ENCODE measurements around the gene KCTD2.
"Not testable (repeated sequence)": the region's sequence is repeated elsewhere in the genome, so short reads cannot be mapped to it uniquely, and the experiment has no call there.

Gene KCTD2

DNA sequence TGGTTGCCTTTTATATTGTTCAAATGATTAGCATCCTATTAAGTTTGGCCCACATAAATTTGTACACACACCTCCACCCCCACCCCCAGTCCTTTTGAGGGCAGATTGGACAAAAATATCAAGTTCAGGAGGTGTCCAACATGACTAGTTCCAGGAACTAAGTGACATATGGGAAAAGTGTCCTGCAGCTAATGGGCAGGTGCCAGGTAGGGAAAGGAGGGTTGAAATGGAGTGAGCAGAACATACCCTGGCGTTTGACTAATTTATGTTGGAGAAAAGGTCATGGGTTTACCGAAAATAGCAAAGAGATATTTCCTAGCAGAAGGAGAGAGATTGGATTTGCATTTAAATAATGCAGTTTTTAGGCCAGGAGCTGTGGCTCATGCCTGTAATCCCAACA is 4.9 kb downstream of the KCTD2 start:
- DNase-seq = no peak

DNA sequence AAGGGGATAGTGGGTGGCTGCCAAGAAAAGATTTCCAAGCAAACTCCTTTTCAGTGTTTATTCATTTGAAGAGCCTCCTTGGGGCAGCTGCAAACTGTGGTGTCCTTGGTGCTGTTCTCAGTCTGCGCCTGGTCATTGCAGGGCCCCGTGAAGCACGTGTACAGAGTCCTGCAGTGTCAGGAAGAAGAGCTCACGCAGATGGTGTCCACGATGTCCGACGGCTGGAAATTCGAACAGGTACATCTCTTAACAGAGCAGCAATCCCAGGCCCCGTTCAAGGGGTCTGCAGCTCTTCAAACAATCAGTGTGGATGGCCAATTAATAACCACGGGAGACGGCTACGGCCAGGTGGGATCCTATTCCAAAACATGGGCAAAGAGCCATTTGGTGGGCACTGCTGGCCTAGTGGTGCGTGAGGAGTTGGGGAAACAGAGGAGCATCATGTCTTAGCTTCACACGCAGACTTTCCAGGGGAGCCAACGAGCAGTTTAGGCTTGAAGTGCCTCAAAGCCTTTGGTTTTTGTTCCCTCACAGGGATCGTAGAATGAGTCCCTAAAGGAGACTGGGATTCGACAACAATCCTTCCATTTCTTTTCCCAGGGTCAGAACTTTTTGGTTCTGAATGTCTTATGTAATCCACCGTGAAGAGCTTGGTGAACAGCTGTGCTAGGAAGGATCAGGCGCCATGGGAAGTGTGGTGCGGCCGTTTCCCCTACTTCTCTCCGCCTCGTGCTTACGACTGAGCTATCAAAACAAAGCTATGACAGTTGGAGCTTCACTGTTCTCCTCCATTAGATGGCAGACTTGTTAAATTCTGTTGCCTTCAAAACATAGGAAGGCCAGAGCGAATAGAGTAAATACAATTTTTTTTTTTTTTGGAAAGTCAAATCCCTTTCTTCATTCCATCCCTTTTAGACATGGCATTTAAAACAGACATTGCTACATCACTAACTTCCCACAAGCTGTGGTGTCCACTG is 12.6 kb downstream of the KCTD2 start:
- no peak for DNase-seq

DNA sequence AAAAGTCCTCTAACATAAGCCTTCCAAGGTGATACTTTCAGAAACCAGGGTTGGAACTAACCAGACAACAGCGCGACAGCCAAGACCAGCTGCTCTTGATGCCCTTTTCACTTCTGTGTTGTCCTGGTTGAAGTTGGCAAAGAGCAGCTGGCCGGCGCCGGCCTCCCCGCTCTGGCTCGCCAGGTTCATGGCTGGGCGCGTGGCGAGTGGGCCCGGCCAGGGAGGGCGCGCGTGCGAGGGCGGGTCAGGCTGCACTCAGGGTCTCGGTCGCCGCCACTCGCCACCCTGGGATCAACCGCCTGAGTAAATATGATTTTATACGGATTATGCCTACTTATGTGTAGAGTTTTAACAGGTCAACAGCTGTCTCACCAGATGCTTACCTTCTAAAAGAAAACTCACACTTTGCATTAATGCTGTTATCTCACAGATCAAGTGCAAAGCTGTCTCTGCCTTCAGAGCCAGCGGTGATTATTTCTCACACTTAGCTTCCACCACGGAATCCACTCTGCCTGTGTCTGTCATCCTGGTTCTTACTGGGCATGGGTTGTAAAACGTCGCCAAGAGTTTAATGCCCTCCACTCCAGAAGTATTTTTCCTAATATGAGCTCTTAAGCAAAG is 13.5 kb downstream of the KCTD2 start:
- no peak for DNase-seq

DNA sequence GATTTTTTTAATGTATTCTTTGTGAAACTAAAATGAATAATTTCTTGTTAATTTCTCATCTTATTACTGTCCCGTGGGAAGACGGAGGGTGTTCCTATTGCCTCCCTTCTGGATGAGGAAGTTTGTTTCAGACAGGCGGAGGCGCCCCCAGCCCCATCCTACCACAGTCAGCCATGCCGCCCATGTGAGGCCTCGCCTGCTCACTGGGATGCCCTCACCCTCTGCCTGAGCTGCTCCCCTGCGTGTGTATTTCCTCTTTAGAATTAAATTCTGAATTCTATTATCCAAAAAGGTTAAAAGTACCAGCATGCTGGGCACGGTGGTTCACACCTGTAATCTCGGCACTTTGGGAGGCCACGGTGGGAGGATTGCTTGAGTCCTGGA is 14.0 kb downstream of the KCTD2 start:
- no peak for DNase-seq

DNA sequence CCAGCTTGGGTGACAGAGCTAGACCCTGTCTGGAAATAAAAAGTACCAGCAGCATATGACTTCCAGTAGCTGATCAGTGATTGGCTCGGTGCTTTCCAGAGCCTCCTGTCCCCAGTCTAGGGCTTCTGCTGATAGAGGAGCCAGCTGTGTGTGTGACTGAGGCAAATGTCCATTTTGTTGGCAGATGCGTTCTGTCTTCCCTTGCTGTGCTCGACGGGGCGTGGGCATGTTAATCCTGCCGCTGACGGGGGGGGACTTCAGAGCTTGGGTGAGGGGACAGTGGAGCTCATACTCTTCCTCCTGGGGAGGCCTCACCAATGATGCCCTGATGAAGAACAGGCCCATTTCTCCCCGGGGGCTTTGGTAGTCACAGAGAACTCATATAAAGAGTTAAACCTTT is 14.6 kb downstream of the KCTD2 start:
- DNase-seq = no peak

DNA sequence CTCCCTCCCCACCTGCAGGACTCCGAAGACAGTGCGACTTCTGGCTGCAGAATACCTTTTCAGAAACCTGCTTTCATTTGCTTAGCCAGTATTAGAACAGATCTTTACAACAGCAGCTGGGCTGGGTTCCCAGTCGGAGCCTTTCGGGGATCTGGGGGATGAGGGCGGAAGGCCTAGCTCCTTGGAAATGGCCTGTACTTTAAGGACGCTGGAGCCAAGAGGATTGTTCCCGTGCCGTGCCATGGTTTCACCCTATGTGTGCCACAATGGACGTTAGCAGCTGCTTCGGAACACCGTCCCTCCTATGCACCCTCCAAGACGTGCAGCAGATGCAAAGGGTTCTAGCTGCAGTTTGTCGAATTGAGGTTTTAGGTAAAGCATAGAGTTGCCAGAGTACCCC is 16.2 kb downstream of the KCTD2 start:
- no peak for DNase-seq

DNA sequence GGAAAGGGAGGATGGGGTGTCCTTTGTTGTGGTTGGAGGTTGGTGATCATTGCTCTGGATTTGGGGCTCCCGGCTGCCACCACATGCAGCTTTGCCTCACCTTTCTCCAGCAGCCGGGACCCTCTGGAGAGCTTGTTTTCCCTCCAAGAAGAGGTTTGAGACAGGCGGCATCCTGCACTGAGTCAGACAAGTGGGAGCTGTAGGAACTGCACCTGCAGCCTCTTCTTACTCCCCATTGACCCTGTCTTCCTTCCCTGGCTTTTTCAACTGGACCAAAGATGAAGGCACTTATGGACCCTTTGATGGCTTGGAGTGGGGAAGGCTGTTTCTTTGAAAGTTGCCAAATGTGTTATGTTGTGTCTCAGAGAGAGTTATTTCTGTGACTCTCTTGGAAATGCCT is 16.6 kb downstream of the KCTD2 start:
- DNase-seq = no peak

DNA sequence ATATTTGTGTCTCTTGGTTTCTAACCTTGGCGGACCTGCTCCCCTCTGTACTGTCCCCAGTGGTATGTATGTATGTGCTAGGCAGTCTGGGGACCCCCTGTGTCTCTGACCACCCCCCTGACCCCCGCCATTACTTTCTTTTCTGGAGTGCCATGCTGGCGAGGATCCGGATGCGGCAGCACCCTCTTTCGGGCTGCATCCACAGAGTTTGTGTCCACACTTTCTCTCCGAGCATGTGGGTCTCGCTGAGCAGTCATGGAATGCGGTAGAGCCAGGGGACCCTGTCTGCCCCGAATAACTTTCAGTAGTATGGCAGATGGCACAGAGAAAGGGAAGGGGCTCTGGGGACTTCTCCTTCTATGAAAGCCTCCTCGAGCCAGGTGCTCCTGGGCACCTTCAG is 17.0 kb downstream of the KCTD2 start:
- no peak for DNase-seq

DNA sequence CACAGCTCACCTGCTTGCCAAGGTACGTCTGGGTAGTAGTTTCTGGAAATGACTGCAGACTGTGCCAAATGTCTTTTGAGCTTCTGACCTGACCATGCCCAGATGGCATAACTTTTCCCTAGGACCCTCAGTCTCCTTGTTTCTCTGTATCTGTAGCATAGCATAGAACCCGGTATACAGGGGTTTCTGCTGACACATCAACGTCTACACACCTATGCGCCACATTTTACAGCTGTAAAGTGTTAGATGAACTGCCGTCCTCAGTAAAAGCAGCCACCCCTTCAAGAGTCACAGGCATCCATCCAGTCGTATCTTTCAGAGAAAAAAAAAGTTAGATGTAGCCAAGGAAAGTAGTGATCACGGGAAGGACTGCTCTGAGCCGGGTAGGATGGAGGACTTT is 17.4 kb downstream of the KCTD2 start:
- no peak for DNase-seq

DNA sequence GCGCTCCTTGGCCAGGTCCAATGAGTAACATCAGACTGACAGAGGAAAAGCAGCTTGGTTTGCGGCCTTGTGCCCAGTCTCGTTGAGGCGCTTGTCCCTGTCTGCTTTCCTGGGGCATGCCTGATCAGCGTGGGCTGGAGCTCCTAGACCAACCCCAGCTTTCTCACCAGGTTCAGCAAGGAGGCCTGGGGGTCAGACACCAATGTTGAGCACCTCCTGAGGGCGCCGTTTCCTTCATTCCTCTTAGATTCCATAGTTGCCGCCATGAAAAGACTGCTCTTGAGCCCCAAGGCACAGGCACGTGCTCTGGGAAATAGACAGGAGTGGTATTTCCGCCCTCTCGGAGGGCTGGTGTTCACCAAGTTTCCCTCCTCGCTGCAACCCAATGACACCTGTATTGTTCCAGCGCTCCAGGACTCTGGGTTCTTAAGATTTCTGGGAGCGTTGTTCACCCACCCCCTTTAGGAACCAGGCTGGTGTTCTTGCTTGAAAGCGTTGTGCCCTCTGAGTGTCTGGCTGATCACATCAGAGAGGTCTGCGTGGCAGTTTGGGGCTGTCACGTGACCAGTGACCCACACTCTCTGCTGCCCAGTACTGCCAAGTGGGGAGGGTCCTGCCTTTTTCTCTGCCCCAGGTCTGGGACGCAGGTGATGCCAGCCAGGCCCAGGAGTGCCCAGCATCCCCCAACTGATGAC is 18.0 kb downstream of the KCTD2 start:
- no peak for DNase-seq

DNA sequence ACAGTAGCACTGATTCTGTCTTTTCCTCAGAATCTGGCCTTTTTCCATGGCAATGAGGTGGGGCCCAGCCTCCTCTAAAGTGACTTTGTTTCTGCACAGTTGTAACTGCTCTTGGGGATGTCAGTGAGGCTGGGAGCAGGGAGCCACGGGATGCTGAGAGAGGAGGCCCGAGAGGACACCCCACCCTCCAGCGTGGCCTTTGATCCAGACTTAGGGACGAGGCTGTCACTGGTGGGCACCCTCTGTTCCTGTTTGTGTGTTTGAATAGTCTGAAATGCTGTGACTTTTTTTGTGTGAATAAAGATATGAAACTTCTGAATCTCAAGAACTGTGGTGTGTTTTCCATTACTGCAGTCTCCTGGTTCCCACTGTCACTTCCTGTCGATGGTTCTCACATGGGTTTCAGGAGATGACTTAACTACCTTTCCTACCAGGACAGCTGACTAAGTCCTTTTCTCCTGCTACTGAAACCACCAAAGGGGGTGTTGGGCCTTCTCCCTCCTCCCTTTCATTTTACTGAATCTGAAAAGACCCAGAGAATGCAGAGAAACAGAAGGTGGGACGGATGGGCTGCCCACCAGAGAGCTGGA is 18.6 kb downstream of the KCTD2 start:
- no peak for DNase-seq

DNA sequence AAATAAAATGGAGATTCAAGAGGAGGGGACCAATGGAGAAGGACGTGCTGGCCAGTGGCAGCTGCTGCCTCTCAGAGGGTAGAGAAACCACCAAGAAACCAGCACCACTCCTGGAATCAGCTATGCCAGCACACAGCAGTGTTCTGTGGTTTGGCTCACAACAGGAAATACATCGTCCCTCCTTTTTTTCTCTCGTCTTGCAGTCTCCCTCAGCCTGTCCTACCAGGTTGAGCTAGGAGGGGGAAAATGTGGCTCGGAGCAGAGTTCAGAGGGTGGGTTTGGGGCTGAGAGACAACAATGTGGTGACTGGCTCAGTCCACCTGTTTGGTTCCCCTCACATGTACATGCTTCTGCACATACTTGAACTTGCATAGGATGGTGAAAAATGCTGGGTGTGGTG is 20.8 kb downstream of the KCTD2 start:
- no peak for DNase-seq

DNA sequence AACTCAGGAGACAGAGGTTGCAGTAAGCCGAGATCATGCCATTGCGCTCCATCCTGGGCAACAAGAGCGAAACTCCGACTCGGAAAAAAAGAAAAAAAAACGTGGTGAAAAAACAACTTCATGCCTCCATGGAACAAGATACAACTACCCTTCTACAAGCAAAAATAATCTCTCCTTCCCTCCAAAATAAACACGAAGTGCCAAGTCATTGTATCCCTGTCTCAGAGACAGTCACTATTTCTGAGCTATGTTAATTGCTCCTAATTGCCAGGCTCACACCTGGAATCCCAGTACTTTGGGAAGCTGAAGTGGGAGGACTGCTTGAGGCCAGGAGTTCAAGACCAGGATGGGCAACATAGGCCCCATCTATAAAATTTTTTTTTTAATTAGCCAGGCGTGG is 21.7 kb downstream of the KCTD2 start:
- DNase-seq = no peak

DNA sequence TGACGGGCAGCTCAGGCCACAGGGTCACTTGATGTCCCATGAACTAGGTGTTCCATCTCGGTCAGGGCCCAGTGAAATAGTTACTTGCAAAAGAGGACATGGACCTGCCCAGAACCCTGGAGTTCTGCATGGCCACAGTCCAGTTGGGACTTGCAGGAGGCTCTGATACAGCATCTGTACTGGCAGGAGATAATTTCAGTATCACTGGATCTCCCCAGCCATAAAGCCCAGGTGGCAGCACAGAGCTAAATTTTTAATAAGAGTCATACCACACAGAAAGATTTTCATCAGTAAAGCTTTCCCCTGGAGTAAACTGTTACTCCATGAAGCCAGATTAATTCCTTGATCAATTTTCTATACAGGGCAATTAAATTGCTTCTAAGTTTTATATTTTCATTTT is 22.8 kb downstream of the KCTD2 start:
- no peak for DNase-seq

DNA sequence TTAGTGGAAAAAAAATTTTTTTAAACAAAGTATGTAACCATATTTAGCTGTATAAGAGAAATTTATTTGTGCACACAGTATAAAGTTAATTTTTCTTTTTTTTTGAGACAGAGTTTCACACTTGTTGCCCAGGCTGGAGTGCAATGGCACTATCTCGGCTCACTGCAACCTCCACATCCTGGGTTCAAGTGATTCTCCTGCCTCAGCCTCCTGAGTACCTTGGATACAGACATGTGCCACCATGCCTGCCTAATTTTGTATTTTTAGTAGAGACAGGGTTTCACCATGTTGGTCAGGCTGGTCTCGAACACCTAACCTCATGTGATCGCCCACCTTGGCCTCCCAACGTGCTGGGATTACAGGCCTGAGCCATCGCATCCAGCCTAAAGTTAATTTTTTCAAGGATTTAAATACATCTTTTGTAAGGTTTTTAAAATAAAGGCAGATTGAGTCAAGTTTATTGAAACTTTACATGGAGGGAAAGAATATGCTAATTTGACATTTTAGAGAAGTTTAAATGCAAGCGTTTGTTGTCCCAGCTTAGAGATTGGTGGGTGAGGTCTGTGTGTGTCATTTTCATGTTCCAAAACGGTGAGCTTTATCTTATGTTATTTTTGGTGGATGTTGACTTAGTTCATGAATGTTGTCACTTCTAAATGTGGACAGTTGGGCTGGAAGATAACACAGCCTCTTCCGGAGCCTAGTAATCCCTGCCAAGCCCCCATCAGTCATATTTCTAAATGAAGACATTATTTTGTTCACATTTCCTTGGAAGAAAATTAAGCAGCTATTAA is 24.6 kb downstream of the KCTD2 start:
- DNase-seq = not testable (repeated sequence)

DNA sequence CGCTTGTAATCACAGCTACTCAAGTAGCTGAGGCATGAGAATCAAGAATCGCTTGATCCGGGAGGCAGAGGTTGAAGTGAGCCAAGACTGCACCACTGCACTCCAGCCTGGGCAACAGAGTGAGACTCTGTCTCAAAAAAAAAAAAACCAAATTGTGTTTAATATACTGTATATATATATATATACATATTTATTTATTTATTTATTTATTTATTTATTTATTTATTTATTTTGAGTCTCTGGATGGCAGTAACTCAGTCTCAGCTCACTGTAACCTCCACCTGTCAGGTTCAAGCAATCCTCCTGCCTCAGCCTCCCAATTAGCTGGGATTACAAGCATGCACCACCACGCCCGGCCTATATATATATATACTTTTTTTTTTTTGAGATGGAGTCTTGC is 25.9 kb downstream of the KCTD2 start:
- DNase-seq = not testable (repeated sequence)

DNA sequence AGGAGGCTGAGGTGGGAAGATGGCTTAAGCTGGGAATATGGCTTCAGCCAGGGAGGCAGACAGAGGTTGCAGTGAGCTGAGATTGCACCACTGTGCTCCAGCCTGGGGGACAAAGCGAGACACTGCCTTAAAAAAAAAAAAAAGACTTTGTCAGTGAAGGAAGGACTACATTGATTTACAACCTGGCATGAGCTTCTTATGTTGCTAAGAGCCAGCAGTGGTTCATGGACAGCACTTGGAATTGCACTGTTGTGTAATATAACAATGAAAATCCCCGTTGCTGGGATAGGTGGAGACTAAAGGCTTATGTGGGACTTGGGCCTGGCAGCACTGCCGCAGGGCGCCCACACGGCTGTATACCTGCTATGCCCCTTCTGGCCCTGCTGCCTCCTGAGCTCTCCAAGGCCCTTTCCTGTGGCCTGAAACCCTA is 26.6 kb downstream of the KCTD2 start:
- no peak for DNase-seq

DNA sequence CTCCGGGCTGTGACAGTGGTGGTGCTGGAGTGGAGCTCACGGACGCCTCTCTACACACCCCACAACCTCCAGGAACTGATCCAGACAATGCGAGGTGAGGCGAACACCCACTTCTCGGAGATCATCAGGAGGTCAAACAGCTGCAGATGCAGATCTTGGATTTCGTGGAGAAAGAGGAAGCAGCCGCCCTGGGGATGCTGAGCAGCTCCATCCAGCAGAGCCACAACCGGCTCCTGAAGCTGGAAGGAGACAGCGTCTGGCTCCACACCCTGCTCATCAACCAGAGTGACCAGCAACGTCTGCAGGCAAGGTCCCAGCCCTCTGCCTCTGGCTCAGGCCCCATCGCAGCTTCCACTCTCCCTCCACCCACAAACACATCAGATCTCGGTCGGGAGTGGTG is 27.5 kb downstream of the KCTD2 start:
- no peak for DNase-seq

DNA sequence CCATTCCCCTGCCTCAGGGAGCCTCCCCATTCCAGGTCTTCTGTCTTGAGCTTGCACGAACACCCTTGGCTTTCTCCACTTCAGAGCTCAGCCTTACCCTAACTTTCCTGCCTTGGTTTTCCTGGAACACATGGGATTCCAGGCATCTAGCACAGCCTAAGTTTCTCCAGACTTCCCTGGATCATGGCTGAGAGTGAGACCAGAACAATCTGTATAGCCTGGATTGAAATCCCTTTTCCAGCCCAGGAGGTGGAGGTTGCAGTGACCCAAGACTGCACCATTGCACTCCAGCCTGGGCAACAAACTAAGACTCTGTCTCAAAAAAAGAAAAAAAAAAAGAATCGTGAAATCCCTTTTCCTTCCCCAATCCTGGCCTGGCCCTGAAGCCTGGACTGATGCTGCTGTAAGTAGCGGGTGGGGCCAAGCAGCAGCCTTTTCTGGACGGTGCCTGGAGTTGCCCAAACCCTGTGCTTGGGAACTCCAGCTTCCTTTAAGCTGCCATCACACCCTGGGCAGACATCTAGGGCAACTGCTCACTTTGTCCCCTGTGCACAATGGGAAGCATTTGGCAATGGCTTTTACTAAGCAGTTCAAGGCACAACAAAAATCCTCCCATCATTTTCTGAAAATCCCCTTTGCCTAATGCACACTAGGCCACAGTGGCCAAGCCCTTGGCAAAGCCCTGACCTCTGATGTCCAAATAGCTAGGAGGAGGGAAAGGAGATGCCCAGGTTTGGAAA is 28.7 kb downstream of the KCTD2 start:
- no peak for DNase-seq

DNA sequence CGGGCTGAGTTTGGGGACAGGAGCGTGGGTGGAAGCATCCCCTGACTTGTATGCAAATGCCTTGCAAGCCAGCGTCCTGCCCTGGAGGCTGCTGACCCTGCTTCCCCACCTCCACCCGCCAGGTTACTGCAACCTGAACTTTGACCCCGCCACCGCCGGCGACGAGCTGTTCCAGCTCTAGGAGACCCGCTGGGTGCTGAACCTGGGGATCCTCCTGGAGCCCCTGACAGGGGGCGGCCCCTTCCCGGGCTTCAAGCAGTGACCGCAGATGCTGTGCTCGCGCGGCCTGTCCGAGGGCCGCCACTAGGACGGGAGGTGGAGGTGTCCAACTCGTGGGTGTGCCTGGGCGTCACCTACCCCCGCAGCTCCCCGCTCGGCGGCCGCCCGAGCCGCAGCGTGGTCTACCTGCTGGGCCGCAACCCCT is 30.1 kb downstream of the KCTD2 start:
- no peak for DNase-seq

DNA sequence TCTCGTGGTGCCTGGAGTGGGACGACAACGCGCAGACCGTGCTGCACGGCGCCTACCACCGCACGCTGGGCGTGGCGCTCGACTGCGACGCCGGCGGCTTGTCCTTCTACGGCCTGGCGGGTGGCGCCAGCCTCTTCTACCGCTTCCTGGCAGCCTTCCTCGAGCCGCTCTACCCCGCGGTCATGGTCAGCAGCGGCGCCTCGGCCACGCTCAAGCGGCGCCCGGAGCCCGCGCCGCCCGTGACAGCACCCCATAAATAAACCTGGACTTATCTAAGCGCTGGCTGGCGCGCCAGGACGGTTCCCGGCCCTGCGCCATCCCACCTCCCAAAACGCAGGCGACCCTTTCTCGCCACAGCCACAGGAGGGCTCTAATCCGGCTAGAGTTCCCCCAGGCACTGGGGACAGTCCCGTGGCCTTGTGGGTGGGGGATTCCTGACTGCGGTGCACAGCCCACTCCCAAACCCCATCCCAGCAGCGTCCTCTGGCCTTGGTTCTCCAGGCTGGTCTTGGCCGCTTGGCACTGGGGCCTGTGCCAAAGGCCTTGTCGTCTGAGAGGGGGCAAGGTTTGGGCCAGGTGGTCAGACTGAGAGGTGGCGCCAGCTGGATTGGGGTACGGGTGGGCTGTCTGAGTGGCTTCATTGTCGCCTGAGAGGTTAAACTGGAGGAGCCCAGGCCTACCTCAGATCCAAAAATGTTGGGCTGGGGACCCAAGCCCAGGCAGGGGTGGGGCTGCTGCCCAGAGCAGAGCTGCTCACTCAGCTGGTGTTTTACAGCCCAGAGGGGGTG is 30.7 kb downstream of the KCTD2 start:
- peak; percentile 22 for DNase-seq
